Colon (tissue), 2 donors: ENCODE results near the gene ZNF432.

Experiments used
- FAIRE-seq: peaks from 2 replicates; lab custom pipeline; 2012; peaks lifted over from hg19 to GRCh38; lab: Jason Lieb, UNC
- donor health status: control.
- donor health status: control.

ZNF432 gene

GRCh38 chr19:52007806-52008557 is 40.7 kb downstream of the ZNF432 start, which contains the start of gene ZNF615:
Gene ZNF615 (minus strand): TSS chr19:52008211. CDS start chr19:52003711, 4,500 bp downstream.
- no peak for FAIRE-seq

GRCh38 chr19:52007451-52007805 is 41.2 kb downstream of the ZNF432 start:
- FAIRE-seq: no peak

- no peak for FAIRE-seq
Observed at GRCh38 chr19:51994048-51994644, 54.5 kb downstream of the ZNF432 start.

- no peak for FAIRE-seq
Observed at GRCh38 chr19:51993422-51993821, 55.2 kb downstream of the ZNF432 start.

- peak; percentile 69 for FAIRE-seq
Observed at GRCh38 chr19:51986309-51987291, 62.0 kb downstream of the ZNF432 start, which contains the start of gene ZNF350. Gene ZNF350 (minus strand): TSS chr19:51986840. CDS start chr19:51974360, 12,480 bp downstream.

GRCh38 chr19:51983361-51983760 is 65.3 kb downstream of the ZNF432 start:
- no peak for FAIRE-seq
